HG03066 (cell line): ENCODE data around the gene CACNA1I.

Experiments used
- ATAC-seq: cut with Tn5 transposase; IDR thresholded peaks from one replicate; pipeline ENCODE4 v1.9.1; 2021; ENCODE audit warnings: low read depth; ENCODE audit not compliant: unreplicated experiment

The CACNA1I gene

DNA sequence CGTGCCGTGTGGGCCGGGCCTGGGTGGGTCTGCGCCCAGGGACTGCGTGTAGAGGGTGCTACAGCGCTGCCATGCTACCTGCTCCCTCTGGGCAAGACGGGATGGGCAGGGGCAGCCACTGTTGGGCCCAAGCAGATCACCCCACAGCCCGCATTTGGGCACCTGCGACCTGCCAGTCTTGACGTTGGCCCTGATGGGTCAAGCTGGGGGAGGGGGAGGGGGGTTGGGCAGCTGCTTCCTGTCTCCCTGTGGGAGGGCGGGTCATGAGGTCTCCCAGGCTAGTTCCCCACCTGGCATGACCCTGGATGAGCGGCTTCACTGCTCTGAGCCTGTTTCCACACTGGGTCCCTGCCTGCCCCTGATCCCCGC is 35.2 kb upstream of the CACNA1I start:
- ATAC-seq, result no peak

DNA sequence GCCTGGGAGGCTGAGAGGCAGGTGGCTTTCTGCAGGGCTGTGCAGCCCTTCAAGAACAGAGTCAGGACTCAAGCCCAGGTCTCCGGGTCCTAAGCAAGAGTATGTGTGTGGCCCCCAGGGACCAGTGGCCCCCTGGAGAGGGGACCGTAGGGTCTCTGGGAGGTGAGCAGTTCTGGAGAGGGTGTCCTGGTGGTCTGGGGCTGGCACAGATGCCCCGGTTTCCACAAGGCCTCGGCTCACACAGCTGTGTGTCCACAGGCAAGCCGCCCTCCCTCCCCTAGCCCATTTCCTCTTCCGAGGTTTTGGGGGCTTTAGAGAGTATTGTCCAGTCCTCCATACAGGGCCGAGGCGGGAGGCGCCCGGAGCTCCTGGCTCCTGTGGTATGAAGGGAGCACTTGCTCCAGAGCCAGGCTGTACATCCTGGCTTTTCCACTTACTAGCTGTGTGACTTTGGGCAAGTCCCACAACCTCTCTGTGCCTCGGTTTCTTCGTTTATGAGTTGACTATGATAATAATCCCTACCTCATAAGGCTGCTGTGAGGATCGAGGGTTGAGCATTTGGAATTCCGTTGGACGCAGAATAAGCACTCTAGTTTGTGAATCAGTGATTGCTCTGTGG is 34.6 kb upstream of the CACNA1I start:
- no peak for ATAC-seq

DNA sequence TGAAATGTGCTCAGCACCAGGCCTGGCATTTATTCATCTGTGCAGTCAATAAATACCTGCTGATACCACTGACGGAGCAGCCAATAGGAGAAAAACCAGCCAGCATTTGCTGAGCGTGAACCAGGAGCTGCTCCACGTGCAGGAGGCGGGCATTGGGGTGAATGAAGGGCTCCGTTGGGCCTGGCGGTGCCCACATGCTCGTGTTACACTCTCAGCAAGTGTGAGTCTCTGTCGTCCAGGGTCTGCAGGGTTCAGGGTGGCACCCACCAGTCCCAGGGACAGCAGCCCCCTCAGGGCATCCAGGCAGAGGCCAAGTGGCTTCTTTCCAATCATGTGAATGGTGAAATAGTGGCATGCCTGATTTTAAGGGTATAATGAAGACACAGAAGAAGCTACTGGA is 33.8 kb upstream of the CACNA1I start:
- no peak for ATAC-seq

DNA sequence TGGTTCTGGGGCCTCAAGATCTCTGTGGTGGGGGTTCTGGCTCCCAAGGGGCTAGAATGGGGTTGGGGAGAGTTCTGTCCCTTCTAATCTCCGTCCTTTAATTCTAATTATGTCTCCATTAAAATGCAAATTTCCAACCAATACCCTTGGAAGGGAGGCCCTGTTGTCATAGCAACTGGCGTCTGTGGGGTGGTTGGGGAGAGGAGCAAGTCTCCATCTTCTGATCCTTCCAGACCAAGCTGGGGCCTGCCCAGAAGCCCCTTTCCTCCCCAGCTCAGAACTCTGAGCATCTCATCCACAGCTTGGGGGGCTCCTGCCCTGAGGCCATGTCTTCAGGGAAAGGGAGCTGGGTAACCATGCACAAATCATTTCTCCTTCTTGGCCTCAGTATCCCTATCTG is 32.6 kb upstream of the CACNA1I start:
- no peak for ATAC-seq

DNA sequence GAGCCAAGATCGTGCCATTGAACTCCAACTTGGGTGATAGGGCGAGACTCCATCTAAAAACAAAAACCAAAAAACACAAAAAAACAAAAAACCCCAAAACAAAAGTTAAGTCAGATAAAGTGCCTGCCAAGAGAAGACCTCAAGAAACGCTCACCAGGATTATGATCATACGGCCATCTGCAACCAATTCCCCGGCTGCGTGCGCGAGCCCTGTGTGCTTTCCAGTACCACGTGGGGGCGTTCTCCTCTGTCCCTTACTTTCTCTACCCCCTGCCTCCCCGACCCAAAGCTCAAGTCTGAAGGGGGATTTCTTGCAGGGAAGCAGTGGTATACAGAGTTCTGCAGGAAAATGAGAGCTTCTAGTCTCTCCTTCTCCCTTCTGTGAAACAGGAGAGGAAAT is 27.5 kb upstream of the CACNA1I start:
- ATAC-seq, result no peak

DNA sequence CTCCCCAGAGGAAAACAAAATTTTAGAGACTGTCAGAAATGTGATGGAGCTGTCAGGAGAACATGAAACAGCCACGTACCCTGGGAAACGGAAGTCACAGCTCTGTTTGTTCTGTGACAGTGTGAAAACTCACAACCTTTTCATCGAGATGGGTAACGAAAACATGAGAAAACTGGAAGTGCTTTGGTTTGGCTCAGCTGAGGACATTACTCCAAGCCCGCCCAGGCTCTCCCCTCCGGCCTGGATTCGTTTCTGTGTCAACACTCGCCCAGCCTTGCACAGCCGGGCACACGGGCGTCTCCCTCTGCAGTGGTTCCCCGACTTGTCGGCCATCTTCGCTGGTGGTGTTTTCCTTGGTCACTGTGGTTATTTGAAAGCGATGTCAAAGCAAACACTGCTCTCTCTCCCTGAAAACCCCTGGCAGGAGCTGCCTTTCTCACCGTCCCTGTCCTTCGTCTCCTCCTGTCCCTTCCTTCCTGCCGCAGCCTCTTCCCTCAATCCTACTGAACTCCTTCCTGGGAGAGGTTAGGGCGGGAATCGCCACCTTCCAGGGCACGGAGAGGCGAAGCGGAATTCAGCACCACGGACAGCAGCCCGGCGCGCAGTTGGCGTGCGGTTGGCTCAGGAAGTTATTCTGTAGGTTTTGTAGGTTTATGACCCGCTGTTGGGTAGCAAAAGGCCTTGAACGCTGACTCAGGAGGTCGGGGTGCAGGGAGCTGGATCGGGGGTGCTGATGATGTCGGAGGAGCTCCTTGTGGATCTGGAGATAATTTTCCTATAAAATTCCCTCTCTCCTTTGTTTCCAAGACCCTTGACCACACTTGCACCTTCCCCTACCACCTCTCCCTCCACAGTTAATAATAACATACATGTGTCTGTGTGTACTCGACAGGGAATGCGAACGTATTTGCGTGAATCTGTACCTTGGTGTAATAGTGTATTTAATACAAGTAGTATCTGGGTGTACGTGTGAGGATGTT is 24.9 kb upstream of the CACNA1I start:
- no peak for ATAC-seq

DNA sequence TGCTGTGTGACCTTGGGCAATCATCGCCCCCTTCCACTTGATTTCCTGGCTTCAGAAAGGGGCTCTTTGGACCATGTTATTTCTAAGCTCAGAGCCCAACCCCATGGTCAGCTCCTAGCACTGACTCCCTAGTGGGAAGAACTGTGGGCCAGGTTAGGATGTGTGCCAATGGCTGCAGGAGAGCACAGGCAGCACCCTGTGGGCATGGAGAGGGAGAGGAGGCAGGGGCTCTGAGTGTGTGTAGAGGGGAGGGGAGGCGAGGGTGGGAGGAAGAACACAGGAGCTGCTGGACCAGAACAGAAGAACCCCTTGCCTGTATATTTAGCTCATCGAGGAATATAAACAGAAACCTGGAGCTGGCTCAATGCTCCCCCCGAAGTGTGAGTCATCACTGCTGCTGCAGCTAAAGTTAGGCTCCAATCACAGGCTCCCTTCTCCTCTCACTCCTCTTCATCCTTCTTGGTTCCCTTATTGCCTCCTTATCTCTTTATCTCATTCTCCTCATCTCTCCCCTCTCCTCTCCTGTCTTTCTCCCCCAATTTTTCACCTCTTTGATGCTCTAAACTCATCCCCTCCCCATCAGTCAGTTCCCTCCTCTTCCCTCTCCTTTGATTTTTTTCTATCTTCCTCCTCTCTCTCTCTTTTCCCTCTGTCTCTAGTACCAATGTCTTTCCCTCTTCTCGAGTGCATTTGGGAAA is 23.5 kb upstream of the CACNA1I start:
- ATAC-seq, result no peak

DNA sequence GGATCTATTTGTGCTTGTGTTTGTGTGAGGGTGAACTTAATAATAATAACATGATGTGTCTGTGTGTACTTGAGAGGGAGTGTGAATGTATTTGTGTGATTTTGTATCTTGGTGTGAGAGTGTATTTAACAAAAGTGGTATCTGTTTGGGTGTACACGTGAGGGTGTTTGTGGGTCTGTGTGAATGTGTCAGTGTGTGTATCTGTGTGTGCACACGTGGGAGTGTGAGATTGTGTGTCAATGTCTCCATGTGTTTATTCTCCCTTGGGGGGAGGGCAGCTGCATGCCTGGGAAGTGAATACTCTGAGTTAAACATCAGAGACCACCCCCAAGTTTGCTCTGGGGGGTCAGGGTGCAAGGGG is 23.0 kb upstream of the CACNA1I start:
- ATAC-seq, result no peak

DNA sequence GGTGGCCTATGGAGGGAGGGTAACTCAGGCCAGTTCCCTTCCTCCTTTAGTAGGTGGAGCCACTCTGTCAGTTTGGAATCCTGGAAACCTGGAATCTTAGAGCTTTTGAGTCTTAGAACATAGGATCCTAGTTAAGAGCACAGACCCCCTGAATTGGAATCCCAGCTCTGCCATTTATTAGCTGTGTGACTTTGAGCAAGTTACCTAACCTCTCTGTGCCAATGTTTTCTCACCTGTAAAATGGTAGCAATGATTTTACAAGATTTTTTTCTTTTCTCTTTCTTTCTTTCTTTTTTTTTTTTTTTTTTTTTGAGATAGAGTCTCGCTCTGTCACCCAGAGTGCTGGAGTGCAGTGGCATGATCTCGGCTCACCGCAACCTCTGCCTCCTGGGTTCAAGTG is 17.1 kb upstream of the CACNA1I start:
- no peak for ATAC-seq

DNA sequence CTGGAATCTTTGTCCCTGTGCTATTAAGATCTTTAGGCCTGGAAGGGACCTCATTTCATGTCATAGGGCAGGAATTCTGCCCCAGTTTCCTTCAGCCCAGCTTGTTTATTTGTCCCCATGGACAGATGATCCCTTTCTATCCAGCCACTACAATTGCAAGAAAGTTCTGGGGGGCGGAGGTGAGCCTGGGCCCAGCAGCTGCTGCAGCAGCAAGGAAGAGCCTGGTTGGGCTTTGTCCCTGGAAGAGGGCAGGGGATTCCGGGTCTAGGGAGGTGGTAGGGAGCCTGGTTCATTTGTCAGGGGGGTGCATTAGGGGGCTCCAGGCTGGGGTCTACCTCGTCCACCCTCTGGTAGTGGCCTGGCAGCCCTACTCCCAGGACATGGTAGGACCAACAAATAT is 16.4 kb upstream of the CACNA1I start:
- no peak for ATAC-seq

DNA sequence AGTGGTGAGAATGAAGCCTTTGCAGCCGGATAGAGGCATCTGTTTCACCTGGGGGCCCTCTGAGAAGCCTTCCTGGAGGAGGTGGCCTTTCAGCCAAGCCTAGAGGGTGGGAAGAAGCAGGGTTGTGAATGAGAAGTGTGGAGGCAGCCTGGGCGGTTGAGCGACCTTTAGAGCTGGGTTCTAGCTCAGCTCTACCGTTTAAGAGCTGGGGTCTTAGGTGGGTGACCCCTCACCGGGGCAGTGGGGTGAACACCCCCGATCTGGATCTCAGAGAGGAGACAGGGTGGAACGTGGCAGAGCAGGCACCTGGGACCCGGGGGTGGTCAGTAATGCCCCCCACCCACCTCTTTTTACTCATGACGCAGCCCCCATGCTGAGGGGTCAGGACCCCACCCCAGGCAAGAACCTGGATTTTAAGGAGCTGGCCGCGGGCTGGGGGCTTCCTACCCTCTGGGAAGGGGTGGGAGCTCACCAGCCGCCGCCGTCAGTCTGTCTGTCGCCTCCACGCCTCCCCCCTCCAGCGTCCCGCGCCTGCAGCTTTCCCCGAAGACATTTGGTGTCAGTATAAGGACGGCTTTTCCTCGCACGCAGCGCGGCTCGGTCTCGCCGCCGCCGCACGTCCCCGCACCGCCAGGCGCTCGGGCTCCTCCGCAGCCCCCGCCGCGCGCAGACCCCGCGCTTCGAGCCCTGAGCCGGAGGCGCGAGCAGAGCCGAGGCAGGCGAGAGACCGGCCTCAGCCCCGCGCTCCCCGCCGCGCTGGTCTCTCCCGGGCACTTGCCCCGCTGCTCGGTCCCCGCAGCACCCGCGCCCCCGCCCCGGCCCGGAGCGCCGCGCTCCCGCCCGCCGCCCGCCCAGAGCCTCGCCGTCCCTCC is 13.3 kb upstream of the CACNA1I start:
- ATAC-seq, result no peak

DNA sequence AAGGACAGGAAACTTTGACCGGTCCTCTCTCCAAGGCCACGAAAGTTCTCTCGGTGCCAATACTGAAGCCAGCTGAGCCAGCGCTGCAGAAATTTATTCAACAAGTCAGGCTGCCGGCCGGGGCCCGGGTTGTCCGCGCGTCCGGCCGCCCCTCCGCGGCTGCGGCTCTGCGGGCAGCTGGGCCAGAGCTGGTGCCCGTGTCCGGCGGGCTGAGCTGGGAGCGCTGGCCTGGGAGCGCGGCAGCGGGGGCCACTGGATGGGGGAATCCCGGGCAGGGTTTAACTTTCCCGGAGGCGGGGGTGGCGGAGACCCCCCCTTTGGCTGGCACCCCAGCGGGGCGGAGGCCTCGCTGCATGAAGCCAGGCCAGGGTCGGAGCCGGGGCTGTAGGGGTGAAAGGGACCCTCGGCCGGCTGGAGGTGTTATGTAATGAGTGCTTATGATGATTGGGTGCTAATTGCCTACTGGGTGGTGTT is 12.3 kb upstream of the CACNA1I start:
- no peak for ATAC-seq

DNA sequence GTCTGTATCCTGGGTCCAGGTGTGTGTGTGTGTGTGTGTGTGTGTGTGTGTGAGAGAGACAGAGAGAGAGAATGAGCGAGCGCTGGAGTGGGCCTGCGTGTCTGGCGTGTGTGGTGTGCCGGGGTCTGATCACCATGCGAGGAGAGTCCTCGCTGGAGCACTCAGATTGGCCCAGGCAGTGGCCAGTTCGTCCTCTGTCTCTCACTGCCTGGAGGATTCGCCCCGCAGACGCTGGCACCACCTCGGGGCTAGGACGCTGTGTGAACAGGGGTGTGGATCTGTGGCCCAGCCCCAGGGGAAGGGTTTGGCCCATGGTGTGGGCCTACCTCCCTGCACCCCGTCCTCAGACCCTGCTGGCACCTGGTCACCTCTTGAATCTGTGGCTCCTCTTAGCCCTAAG is 11.6 kb upstream of the CACNA1I start:
- ATAC-seq, result no peak

DNA sequence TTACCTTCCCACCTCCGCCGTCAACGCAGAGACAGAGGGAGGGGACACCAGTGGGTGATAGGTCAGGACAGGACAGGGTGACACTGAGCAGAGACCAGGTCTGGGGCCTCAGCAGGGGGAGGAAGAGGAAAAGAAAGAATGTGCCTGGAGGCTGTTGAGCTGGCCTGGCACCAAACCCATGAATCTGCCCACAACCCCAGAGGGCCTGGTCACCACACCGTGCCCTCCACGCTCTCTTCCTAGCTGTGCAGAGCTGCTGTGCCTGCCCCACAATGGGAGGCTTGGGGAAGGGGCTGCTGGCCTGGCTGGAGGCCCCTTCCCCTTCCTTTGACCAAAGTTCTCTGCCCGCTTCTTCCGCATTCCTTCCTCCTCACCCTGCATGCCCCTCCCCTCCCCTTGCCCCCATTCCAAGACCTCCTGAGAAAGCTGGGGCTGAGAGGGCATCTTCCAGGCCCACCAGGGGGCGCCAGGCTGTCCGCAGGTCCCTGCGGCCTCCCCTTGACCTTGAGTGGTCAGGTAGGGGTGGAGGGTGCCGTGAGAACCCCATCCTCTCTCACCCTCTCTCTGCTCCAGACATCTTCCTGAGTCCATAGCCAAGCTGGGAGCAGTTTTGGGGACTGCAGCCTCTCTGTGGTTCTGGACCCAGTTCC is 11.0 kb upstream of the CACNA1I start:
- no peak for ATAC-seq

DNA sequence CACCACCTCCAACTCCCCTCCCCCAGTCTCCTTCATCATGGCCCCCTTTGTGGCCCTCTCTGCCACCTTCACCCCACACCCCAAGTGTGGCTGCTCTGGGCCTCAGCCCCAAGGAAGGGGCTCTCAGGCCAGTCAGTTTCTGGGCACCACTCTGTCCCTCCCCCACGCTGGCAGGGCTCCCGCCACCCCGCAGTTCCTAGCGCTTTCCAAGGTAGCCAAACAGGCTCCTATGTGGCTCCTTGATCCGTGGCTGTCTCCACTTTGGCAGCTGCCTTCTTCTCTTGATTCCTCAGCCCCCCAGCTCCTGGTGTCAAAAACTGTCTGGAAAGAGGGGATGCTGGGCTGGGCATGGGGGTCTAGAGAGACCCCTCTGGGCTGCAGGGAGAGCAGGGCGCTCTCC is 10.4 kb upstream of the CACNA1I start:
- ATAC-seq, result no peak

DNA sequence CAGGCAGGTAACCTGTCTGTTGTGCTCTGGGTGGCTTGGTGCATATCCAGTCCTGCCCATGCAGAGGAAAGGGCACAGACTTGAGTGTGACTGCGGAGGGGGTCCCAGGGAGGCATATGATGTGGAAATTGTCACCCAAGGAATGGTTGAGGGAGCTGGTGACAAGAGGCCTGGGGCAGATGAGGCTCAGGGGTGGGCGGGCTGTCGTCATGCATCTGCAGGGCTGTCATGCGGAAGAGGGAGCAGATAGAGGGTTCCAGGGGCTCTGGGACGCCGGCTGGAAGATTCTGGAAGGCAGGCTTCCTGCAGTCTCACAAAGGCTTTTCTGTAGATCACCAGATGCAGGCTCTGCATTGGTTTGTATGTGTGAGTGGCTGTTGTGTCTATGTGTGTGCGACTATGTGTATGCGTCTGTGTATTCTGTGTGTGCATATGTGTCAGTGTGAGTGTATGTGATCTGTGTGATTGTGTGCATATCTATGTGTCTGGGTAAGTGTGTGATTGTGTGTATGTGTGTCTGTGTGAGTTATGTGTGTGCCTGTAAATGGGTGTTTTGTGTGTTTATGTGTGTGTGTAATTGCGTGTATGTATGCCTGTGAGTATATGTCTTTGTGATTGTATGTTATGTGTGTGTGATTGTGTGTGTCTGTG is 7.6 kb upstream of the CACNA1I start:
- ATAC-seq, result no peak

DNA sequence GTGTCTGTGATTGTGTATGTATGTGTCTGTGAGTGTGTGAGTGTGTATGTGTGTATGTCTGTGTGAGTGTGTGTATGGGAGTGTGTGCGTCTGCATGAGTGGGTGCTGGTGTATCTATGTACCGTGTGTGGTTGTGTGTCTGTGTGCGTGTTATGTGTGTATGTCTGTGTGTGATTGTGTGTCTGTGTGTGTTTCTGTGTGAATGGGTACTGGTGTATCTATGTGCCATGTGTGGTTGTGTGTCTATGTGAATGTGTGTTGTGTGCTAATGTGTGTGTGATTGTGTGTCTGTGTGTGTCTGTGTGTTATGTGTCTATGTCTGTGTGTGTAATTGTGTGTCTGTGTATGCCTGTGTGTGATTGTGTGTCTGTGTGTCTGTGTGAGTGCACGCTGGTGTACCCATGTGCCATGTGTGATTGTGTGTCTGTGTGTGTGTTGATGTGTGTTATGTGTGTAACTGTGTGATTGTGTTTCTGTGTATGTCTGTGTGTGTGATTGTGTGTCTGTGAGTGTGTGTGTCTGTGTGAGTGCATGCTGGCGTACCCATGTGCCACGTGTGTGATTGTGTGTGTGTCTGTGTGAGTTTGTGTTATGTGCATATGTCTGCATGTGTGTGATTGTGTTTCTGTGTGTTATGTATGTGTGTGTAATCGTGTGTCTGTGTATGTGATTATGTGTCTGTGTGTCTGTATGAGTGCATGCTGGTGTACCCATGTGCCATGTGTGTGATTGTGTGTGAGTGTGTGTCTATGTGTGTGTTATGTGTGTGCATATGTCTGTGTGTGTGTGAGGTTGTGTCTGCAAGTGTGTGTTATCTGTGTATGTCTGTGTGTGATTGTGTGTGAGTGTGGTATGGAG is 6.8 kb upstream of the CACNA1I start:
- ATAC-seq, result no peak

DNA sequence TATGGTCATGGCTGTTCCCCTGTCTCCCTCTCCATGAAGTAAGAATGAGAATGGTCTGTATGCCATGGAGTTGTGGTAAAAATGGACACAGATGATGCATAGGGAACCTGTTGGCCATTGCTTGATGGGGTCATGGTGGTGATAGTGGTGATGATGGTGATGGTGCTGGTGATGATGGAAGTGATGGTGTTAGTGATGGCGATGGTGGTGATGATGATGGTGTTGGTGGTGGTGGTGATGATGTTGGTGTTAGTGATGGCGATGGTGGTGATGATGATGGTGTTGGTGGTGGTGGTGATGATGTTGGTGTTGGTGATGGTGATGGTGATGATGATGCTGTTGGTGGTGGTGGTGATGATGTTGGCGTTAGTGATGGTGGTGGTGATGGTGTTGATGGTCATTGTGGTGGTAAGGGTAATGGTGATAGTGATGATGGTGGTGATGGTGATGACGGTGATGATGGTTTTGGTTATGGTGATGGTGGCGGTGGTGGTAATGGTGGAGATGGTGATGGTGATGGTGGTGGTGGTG is 5.1 kb upstream of the CACNA1I start:
- no peak for ATAC-seq
